ENCODE measurements around the gene CFAP119. TPM values are rescaled to one million over a fixed set of nuclear protein-coding genes. Genes with fewer than 3 reads are reported as not detected.
"Not testable (repeated sequence)": the region's sequence is repeated elsewhere in the genome, so short reads cannot be mapped to it uniquely, and the experiment has no call there.

Gene CFAP119
- total RNA-seq = 12.2 TPM
- 13.5 TPM for polyA plus RNA-seq (ENCODE audit: insufficient read depth, low read depth, low replicate concordance)
- long read RNA-seq, donor 1, partial matches to known transcripts = 0 of 1 reads
- long read RNA-seq, donor 1, other reads (novel, unspliced or antisense) = 0 of 1 reads
- long read RNA-seq, donor 2 = 0 reads
- long read RNA-seq, donor 3 = 0 reads
- long read RNA-seq, donor 4 = 0 reads
- long read RNA-seq, donor 5 = 0 reads
- long read RNA-seq, donor 6, partial matches to known transcripts = 0 of 1 reads
- long read RNA-seq, donor 6, other reads (novel, unspliced or antisense) = 0 of 1 reads
- long read RNA-seq, donor 7, partial matches to known transcripts = 2 of 9 reads
- long read RNA-seq, donor 7, other reads (novel, unspliced or antisense) = 6 of 9 reads
- long read RNA-seq, donor 8 = 0 reads
- long read RNA-seq, donor 9, partial matches to known transcripts = 0 of 1 reads
- long read RNA-seq, donor 9, other reads (novel, unspliced or antisense) = 0 of 1 reads
- long read RNA-seq, donor 10 = 0 reads

GRCh38 chr16:30761928-30762902, at the start of gene CFAP119, which contains the start of gene RNF40:
TSS of gene CFAP119 (minus strand) at chr16:30762062. CDS start at chr16:30761748, 314 bp downstream.
TSS of gene RNF40 (plus strand) at chr16:30762322. CDS start at chr16:30762546, 224 bp downstream.
- H3K27ac ChIP-seq (ENCODE audit: low read depth in 2 of 2, low read length in 2 of 2) = peak within 1 kb of the TSS; percentile 77 to 88
- DNase-seq = peak; percentile 98 to 99 (median 98)

GRCh38 chr16:30809675-30810074, 47.8 kb upstream of the CFAP119 start:
- H3K27me3 ChIP-seq (ENCODE audit: control insufficient read depth, insufficient read depth, low read length); FAIRE-seq; H3K9me3 ChIP-seq (ENCODE audit: control insufficient read depth in 2 of 3, insufficient read depth in 1 of 3, low read length in 3 of 3); intact Hi-C loops (cut with DNase I); H3K9ac ChIP-seq (ENCODE audit: low read length in 3 of 3); DNase-seq; H3K27ac ChIP-seq (ENCODE audit: low read depth in 2 of 2, low read length in 2 of 2); H3K4me3 ChIP-seq (ENCODE audit: low read length in 3 of 3); H3K36me3 ChIP-seq (ENCODE audit: control insufficient read depth in 2 of 3, insufficient read depth in 3 of 3, low read length in 3 of 3): not testable (repeated sequence)
- H3K4me1 ChIP-seq (ENCODE audit: control insufficient read depth in 2 of 3, insufficient read depth in 2 of 3, low read depth in 1 of 3, low read length in 3 of 3) = peaks cover 0 to 12% (median 5%) of the 10 kb centered on the region in 3 donors

More at GRCh38 chr16:30761928-30762902, at the start of gene CFAP119, which contains the start of gene RNF40:
- Histone ChIP-seq H3K36me3 (ENCODE audit: control insufficient read depth in 2 of 3, insufficient read depth in 3 of 3, low read length in 3 of 3) (peaks cover 7 to 39% (median 29%) of the 10 kb centered on the region in 3 donors), H3K4me1 (ENCODE audit: control insufficient read depth in 2 of 3, insufficient read depth in 2 of 3, low read depth in 1 of 3, low read length in 3 of 3) (peaks cover 4 to 18% (median 8%) of the 10 kb centered on the region in 3 donors), H3K27me3 (ENCODE audit: control insufficient read depth, insufficient read depth, low read length) (no peaks in the 10 kb centered on the region), H3K9me3 (ENCODE audit: control insufficient read depth in 2 of 3, insufficient read depth in 1 of 3, low read length in 3 of 3) (no peaks in the 10 kb centered on the region), H3K9ac (ENCODE audit: low read length in 3 of 3) (peak within 1 kb of the TSS; percentile 88 to 94 (median 94)), H3K4me3 (ENCODE audit: low read length in 3 of 3) (peak within 1 kb of the TSS; percentile 92 to 95 (median 94))
- TF ChIP-seq CTCF (IDR thresholded peaks at IDR 0.05; ENCODE audit: borderline replicate concordance, extremely low read depth, insufficient read depth) = no peak
- intact Hi-C loops (cut with DNase I) = no loop called here
- peak; percentile 95 for FAIRE-seq

- H3K4me3 ChIP-seq (ENCODE audit: low read length in 3 of 3); intact Hi-C loops (cut with DNase I); FAIRE-seq: not testable (repeated sequence)
Observed at GRCh38 chr16:30808890-30809426, 47.1 kb upstream of the CFAP119 start.

GRCh38 chr16:30808146-30808545, 46.3 kb upstream of the CFAP119 start:
- FAIRE-seq (no peak), DNase-seq (no peak)
- intact Hi-C loops (cut with DNase I) = no loop called here

More at GRCh38 chr16:30808890-30809426, 47.1 kb upstream of the CFAP119 start:
- DNase-seq; H3K36me3 ChIP-seq (ENCODE audit: control insufficient read depth in 2 of 3, insufficient read depth in 3 of 3, low read length in 3 of 3); H3K27ac ChIP-seq (ENCODE audit: low read depth in 2 of 2, low read length in 2 of 2); H3K9me3 ChIP-seq (ENCODE audit: control insufficient read depth in 2 of 3, insufficient read depth in 1 of 3, low read length in 3 of 3); H3K27me3 ChIP-seq (ENCODE audit: control insufficient read depth, insufficient read depth, low read length); H3K9ac ChIP-seq (ENCODE audit: low read length in 3 of 3): not testable (repeated sequence)
- H3K4me1 ChIP-seq (ENCODE audit: control insufficient read depth in 2 of 3, insufficient read depth in 2 of 3, low read depth in 1 of 3, low read length in 3 of 3) = peaks cover 0 to 12% (median 3%) of the 10 kb centered on the region in 3 donors

More at GRCh38 chr16:30808146-30808545, 46.3 kb upstream of the CFAP119 start:
- no peak for TF ChIP-seq CTCF (IDR thresholded peaks at IDR 0.05; ENCODE audit: borderline replicate concordance, extremely low read depth, insufficient read depth)
- Histone ChIP-seq H3K36me3 (ENCODE audit: control insufficient read depth in 2 of 3, insufficient read depth in 3 of 3, low read length in 3 of 3) (no peaks in the 10 kb centered on the region), H3K4me3 (ENCODE audit: low read length in 3 of 3) (no peak overlapping the region), H3K27ac (ENCODE audit: low read depth in 2 of 2, low read length in 2 of 2) (no peak overlapping the region), H3K9me3 (ENCODE audit: control insufficient read depth in 2 of 3, insufficient read depth in 1 of 3, low read length in 3 of 3) (no peaks in the 10 kb centered on the region), H3K4me1 (ENCODE audit: control insufficient read depth in 2 of 3, insufficient read depth in 2 of 3, low read depth in 1 of 3, low read length in 3 of 3) (peaks cover 0 to 10% (median 0%) of the 10 kb centered on the region in 3 donors), H3K9ac (ENCODE audit: low read length in 3 of 3) (no peak overlapping the region), H3K27me3 (ENCODE audit: control insufficient read depth, insufficient read depth, low read length) (no peaks in the 10 kb centered on the region)

Measured in kidney (tissue), 22 donors.